SK-N-SH (cell line): ENCODE measurements around the gene PCNX3.

Experiments
- CHD2 ChIP-seq: fragments of 150-350 bp; IDR thresholded peaks from 2 replicates; pipeline ENCODE4 v1.6.1; 2018; ENCODE audit warnings: low read length; ENCODE audit not compliant: partially characterized antibody
- CTCF ChIP-seq: fragments of 200-600 bp; sonication (generic); IDR thresholded peaks from 2 replicates; pipeline ENCODE4 v1.6.1; 2017; ENCODE audit warnings: antibody characterized with exemption, mild to moderate bottlenecking, moderate library complexity
- ELF1 ChIP-seq: IDR thresholded peaks from 2 replicates; pipeline ENCODE4 v1.4.0; 2012
- EP300 ChIP-seq, 2 experiments: IDR thresholded peaks; 2 replicates each; pipeline versions ENCODE4 v1.4.0 to v1.6.1; 2012; ENCODE audit warnings: borderline replicate concordance in 1 of 2, low read depth in 1 of 2, low read length in 1 of 2
- FOXM1 ChIP-seq: IDR thresholded peaks from 2 replicates; pipeline ENCODE4 v1.4.0; 2012; ENCODE audit warnings: low read depth, mild to moderate bottlenecking
- GABPA ChIP-seq: IDR thresholded peaks from 2 replicates; pipeline ENCODE4 v1.4.0; 2012; ENCODE audit warnings: low read depth, mild to moderate bottlenecking
- GATA2 ChIP-seq: sonication (generic); formaldehyde crosslinking; IDR thresholded peaks from 2 replicates; pipeline ENCODE4 v1.5.0; 2020; ENCODE audit warnings: mild to moderate bottlenecking, missing genetic modification reagents
- MAX ChIP-seq: IDR thresholded peaks from 2 replicates; pipeline ENCODE4 v1.4.0; 2012; ENCODE audit warnings: low read depth
- MXI1 ChIP-seq: IDR thresholded peaks from 2 replicates; pipeline ENCODE4 v1.6.1; 2012; ENCODE audit warnings: mild to moderate bottlenecking, low read depth, low read length, improper control_type of control experiment
- NRF1 ChIP-seq: IDR thresholded peaks from 2 replicates; pipeline ENCODE4 v1.6.1; 2012; ENCODE audit warnings: low read depth, mild to moderate bottlenecking, low read length
- POLR2AphosphoS5 ChIP-seq: IDR thresholded peaks from 2 replicates; pipeline ENCODE4 v1.6.1; 2012; ENCODE audit warnings: low read depth, low read length
- TAF1 ChIP-seq: IDR thresholded peaks from 2 replicates; pipeline ENCODE4 v1.6.1; 2012; ENCODE audit warnings: low read depth, mild to moderate bottlenecking, low read length, moderate library complexity, borderline replicate concordance
- TCF12 ChIP-seq: IDR thresholded peaks from 2 replicates; pipeline ENCODE4 v1.4.0; 2012
- TEAD4 ChIP-seq: IDR thresholded peaks from 2 replicates; pipeline ENCODE4 v1.4.0; 2012; ENCODE audit warnings: mild to moderate bottlenecking, borderline replicate concordance; ENCODE audit not compliant: insufficient read depth

GRCh38 chr11:65680192-65680743, 64.7 kb downstream of the PCNX3 start:
- TF ChIP-seq CTCF (no peak), POLR2AphosphoS5 (no peak), NRF1 (no peak), GATA2 (CRISPR knock-in tag) (no peak), ELF1 (no peak), EP300 (IDR thresholded peaks at IDR 0.05; ENCODE audit: borderline replicate concordance in 1 of 2, low read depth in 1 of 2, low read length in 1 of 2) (no peak), GABPA (no peak), MAX (no peak), CHD2 (no peak), TEAD4 (no peak), MXI1 (no peak), TAF1 (no peak), FOXM1 (no peak), TCF12 (no peak)
